HepG2 (cell line): Measurements from ENCODE around the gene PSRC1. TPM values are rescaled to one million over a fixed set of nuclear protein-coding genes. Genes with fewer than 3 reads are reported as not detected.
A peak's percentile ranks its signal among the peaks of the same experiment; 100 is the strongest.

Source experiments
- DNMT3B ChIP-seq: conservative IDR thresholded peaks from 2 replicates; pipeline ENCODE4 v1.6.1; 2016; ENCODE audit warnings: missing biosample characterization, control low read depth
- ELF4 ChIP-seq: sonication (generic); formaldehyde crosslinking; IDR thresholded peaks from 2 replicates; pipeline ENCODE4 v1.5.0; 2020; ENCODE audit warnings: missing genetic modification reagents, mild to moderate bottlenecking, moderate library complexity, borderline replicate concordance
- FOXK2 ChIP-seq: fragments of 450-650 bp; IDR thresholded peaks from 2 replicates; pipeline ENCODE4 v1.6.1; 2016
- KDM3A ChIP-seq: IDR thresholded peaks from 2 replicates; pipeline ENCODE4 v1.6.1; 2018; ENCODE audit warnings: low read depth, missing compliant biosample characterization
- MEIS1 ChIP-seq: sonication (generic); formaldehyde crosslinking; IDR thresholded peaks from 2 replicates; pipeline ENCODE4 v1.9.0; 2021; ENCODE audit warnings: mild to moderate bottlenecking, missing genetic modification reagents, moderate library complexity, borderline replicate concordance
- MTA3 ChIP-seq: sonication (generic); formaldehyde crosslinking; IDR thresholded peaks from 2 replicates; pipeline ENCODE4 v1.4.0; 2020; ENCODE audit warnings: missing genetic modification reagents
- RORA ChIP-seq: sonication (generic); formaldehyde crosslinking; IDR thresholded peaks from 2 replicates; pipeline ENCODE4 v1.5.0; 2020; ENCODE audit warnings: mild to moderate bottlenecking, missing genetic modification reagents, moderate library complexity
- SMYD3 ChIP-seq: sonication (generic); formaldehyde crosslinking; IDR thresholded peaks from 2 replicates; pipeline ENCODE4 v1.8.1; 2023; ENCODE audit warnings: mild to moderate bottlenecking, missing genetic modification reagents
- XBP1 ChIP-seq: sonication (generic); formaldehyde crosslinking; IDR thresholded peaks from 2 replicates; pipeline ENCODE4 v1.5.0; 2020; ENCODE audit warnings: missing genetic modification reagents
- ZHX1 ChIP-seq: sonication (generic); formaldehyde crosslinking; IDR thresholded peaks from 2 replicates; pipeline ENCODE4 v1.8.1; 2022; ENCODE audit warnings: low read depth, mild to moderate bottlenecking, missing genetic modification reagents
- ZNF281 ChIP-seq: sonication (generic); formaldehyde crosslinking; IDR thresholded peaks from 2 replicates; pipeline ENCODE4 v1.4.0; 2020; ENCODE audit warnings: missing genetic modification reagents, borderline replicate concordance
- ZNF33B ChIP-seq: sonication (generic); formaldehyde crosslinking; IDR thresholded peaks from 2 replicates; pipeline ENCODE4 v1.5.1; 2020; ENCODE audit warnings: mild to moderate bottlenecking, missing genetic modification reagents
- ZNF362 ChIP-seq: sonication (generic); formaldehyde crosslinking; IDR thresholded peaks from 2 replicates; pipeline ENCODE4 v1.4.0; 2020; ENCODE audit warnings: missing genetic modification reagents, mild to moderate bottlenecking, borderline replicate concordance
- ZNF496 ChIP-seq: sonication (generic); formaldehyde crosslinking; IDR thresholded peaks from 2 replicates; pipeline ENCODE4 v1.8.1; 2023; ENCODE audit warnings: mild to moderate bottlenecking, moderate library complexity, missing genetic modification reagents; ENCODE audit not compliant: insufficient replicate concordance
- ZNF567 ChIP-seq: sonication (generic); formaldehyde crosslinking; IDR thresholded peaks from 2 replicates; pipeline ENCODE4 v1.8.1; 2023; ENCODE audit warnings: mild to moderate bottlenecking, missing genetic modification reagents, borderline replicate concordance
- ZNF646 ChIP-seq: sonication (generic); formaldehyde crosslinking; IDR thresholded peaks from 2 replicates; pipeline ENCODE4 v1.9.0; 2021; ENCODE audit warnings: mild to moderate bottlenecking, missing genetic modification reagents
- polyA plus RNA-seq, 8 experiments: library from polyadenylated mRNA; depleted of rRNA in 3 of 8; stranded (reverse) in 7 of 8; unstranded in 1 of 8; fragments of >200 nt; fragmentation: Illumina TruSeq in 4 of 8; extraction: Trizol in 4 of 8; gene quantifications; 2 replicates each; pipeline versions ENCODE4 v1.2.1 to v1.2.3, GENCODE V29; 2011 to 2016; ENCODE audit warnings: low read depth in 4 of 8, missing spikeins in 1 of 8, mixed read lengths in 1 of 8; ENCODE audit not compliant: insufficient read depth in 1 of 8
- total RNA-seq, 5 experiments: library from RNA; depleted of rRNA; stranded (reverse); fragments of >200 nt; fragmentation: Illumina TruSeq; extraction: Trizol; gene quantifications; 2 replicates each; pipeline ENCODE4 v1.2.3, GENCODE V29; 2016; ENCODE audit warnings: low read depth in 1 of 5

Gene PSRC1
- total and polyA plus RNA-seq, 2 of the 13 experiments (the other 11 are each of a cell fraction or from before 2014, with no cell fraction given): 28.6 to 30.3 TPM

GRCh38 chr1:109253803-109254620, 28.9 kb downstream of the PSRC1 start (continued):
- TF ChIP-seq ZNF646 (CRISPR knock-in tag) (no peak), XBP1 (CRISPR knock-in tag) (no peak), ZNF362 (CRISPR knock-in tag) (no peak), MTA3 (CRISPR knock-in tag) (no peak), ZNF281 (CRISPR knock-in tag) (no peak), MEIS1 (CRISPR knock-in tag) (no peak), SMYD3 (no peak), RORA (CRISPR knock-in tag) (no peak), ELF4 (CRISPR knock-in tag) (no peak), DNMT3B (CRISPR knock-in tag) (no peak), ZNF567 (no peak), FOXK2 (no peak), ZNF496 (CRISPR knock-in tag) (no peak), ZNF33B (peak; percentile 37; the same call in 1 of the 2 replicates), ZHX1 (CRISPR knock-in tag) (no peak), KDM3A (no peak)
